LNCAP (cell line): ENCODE data around the gene CTDSP2.

Experiments used
- CTCF ChIP-seq: fragments of 450-650 bp; IDR thresholded peaks from 2 replicates; pipeline ENCODE4 v1.5.1; 2017; ENCODE audit warnings: mild to moderate bottlenecking

CTDSP2 gene

GRCh38 chr12:57852200-57852599, 5.7 kb upstream of the CTDSP2 start:
- no peak for TF ChIP-seq CTCF

- no peak for TF ChIP-seq CTCF
These were observed 5.0 kb upstream of the CTDSP2 start for GRCh38 chr12:57851552-57851951.

- no peak for TF ChIP-seq CTCF
These were observed 4.4 kb upstream of the CTDSP2 start for GRCh38 chr12:57850854-57851430.

- TF ChIP-seq CTCF, result no peak
These were observed 2.5 kb upstream of the CTDSP2 start for GRCh38 chr12:57849035-57849434.

- TF ChIP-seq CTCF, result no peak
These were observed 1.7 kb upstream of the CTDSP2 start for GRCh38 chr12:57848208-57848607.

GRCh38 chr12:57846285-57846576, 298 bp downstream of the CTDSP2 start:
- TF ChIP-seq CTCF, result no peak

GRCh38 chr12:57845478-57846284, 848 bp downstream of the CTDSP2 start:
- no peak for TF ChIP-seq CTCF
